ENCODE results near the gene MYO18A. TPM values are rescaled to one million over a fixed set of nuclear protein-coding genes. Genes with fewer than 3 reads are reported as not detected.

MYO18A gene
- total RNA-seq, 1 experiment from 2014 or later = 37.2 TPM

DNA sequence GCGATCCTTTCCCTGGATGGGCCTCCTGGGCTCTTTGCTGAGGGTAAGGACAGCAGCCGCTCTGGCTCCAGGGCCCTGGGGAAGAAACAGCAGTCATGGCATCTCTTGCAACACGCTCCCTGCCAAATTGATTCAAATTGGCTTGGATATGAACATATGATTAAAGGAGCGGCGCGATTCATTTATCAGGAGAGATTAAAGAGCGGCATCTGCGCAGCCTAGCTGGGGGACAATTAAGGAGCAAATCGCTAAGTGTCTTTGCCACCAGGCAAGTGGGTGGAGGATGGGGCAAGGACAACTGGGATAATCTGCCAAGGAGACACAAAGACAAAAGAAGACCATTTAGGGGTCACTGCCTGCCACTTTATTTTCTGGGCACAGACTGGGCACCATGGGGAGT, 109.4 kb downstream of the MYO18A start (continued):
- TF ChIP-seq ZBTB33 (IDR thresholded peaks at IDR 0.05; ENCODE audit: extremely low read depth, insufficient replicate concordance, low read length) (no peak), SIN3A (IDR thresholded peaks at IDR 0.05; ENCODE audit: low read depth) (no peak), ZFX (IDR thresholded peaks at IDR 0.05) (no peak), EZH2 (IDR thresholded peaks at IDR 0.05) (no peak), RAD21 (IDR thresholded peaks at IDR 0.05; ENCODE audit: low read depth) (no peak)

DNA sequence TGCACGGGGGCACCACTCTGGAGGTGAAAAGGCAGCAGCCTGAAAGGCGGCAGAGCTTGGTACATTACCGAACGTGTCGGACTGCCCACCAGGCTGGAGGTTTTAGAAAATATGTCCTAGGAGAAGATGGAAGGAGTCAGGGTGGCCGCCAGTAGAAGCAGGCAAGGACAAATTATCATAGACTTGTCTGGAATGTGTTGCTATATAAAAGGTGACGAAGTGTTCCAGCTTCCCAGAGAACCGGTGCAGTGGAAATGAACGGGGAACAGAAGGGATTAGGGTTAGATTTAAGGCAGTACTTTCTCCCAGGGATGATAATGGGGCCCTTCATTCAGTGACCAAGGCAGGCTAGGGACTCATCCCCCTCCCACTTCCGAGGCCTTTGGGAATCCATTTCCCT, 109.9 kb downstream of the MYO18A start:
- no peaks in the 10 kb centered on the region for H3K4me1 ChIP-seq (ENCODE audit: control insufficient read depth in 1 of 2, insufficient read depth in 2 of 2, low read length in 2 of 2)
- no peaks in the 10 kb centered on the region for H3K79me2 ChIP-seq (ENCODE audit: insufficient read depth, low read length)
- CTCF ChIA-PET = interaction anchor here (1.6 kb wide), 1 partner anchor 105 kb away, joined by 3 read pairs; no protein-coding TSS in a partner anchor
- no peaks in the 10 kb centered on the region for H3K27me3 ChIP-seq (ENCODE audit: insufficient read depth, low read length)
- TF ChIP-seq SRF (IDR thresholded peaks at IDR 0.05; ENCODE audit: low read depth) (no peak), POLR2A (IDR thresholded peaks at IDR 0.05; ENCODE audit: borderline replicate concordance, extremely low read depth, insufficient read depth, insufficient read length) (no peak), TCF7L2 (IDR thresholded peaks at IDR 0.05; ENCODE audit: borderline replicate concordance, extremely low read depth, insufficient read depth, insufficient read length) (no peak), ATF3 (IDR thresholded peaks at IDR 0.05) (no peak), RAD21 (IDR thresholded peaks at IDR 0.05; ENCODE audit: low read depth) (no peak), CEBPB (IDR thresholded peaks at IDR 0.05; ENCODE audit: low read depth) (no peak), ZNF274 (IDR thresholded peaks at IDR 0.05; ENCODE audit: low read depth, low read length) (no peak), POLR2AphosphoS5 (IDR thresholded peaks at IDR 0.05; ENCODE audit: low read depth, low read length) (no peak), REST (IDR thresholded peaks at IDR 0.05; ENCODE audit: low read depth) (no peak), EZH2 (IDR thresholded peaks at IDR 0.05) (no peak)
- no peak overlapping the region for H2AFZ ChIP-seq (ENCODE audit: low read depth, low read length, poor library complexity, severe bottlenecking)
- no peak overlapping the region for H3K4me2 ChIP-seq (ENCODE audit: low read length)
- DNase-seq (ENCODE audit: low read depth, low spot score) (no peak), ATAC-seq (no peak)
- no TSS peak for BruUV-seq (replicated peaks)
- H3K27ac ChIP-seq (ENCODE audit: low read depth, low read length) = no peak overlapping the region
- H3K4me3 ChIP-seq (replicated peaks in 1 of 2; ENCODE audit: low read depth in 1 of 2, low read length in 2 of 2) = no peak overlapping the region
- no peaks in the 10 kb centered on the region for H3K36me3 ChIP-seq (ENCODE audit: control insufficient read depth in 1 of 2, insufficient read depth in 2 of 2, low read length in 2 of 2)
- no peaks in the 10 kb centered on the region for H3K9me2 ChIP-seq (ENCODE audit: insufficient read depth)
- POLR2A ChIA-PET = no interaction called here
- RAD21 ChIA-PET (ENCODE audit: low non-redundant PET in 1 of 2, low total read pairs in 2 of 2, uncharacterized antibody in 2 of 2, unreplicated experiment in 2 of 2) = no interaction called here
- no peak overlapping the region for H3K9ac ChIP-seq (ENCODE audit: low read length)
- intact Hi-C loops (cut with micrococcal nuclease) = no loop called here
- no peaks in the 10 kb centered on the region for H4K20me1 ChIP-seq (ENCODE audit: insufficient read depth)
- H3K9me3 ChIP-seq (ENCODE audit: control insufficient read depth in 1 of 2, insufficient read depth in 1 of 2, low read depth in 1 of 2, low read length in 2 of 2) = no peaks in the 10 kb centered on the region

Data from HCT116 (cell line).